Neuron (in vitro differentiated cells): ENCODE results near the gene IMPACT.
A peak's percentile ranks its signal among the peaks of the same experiment; 100 is the strongest.

Experiments used
- H2AFZ ChIP-seq: one replicate; pipeline ENCODE4 v1.6.1; 2013; ENCODE audit warnings: low read depth, mild to moderate bottlenecking, inconsistent platforms, low read length, moderate library complexity
- H3K27me3 ChIP-seq: one replicate; pipeline ENCODE4 v1.6.1; 2013; ENCODE audit warnings: low read length; ENCODE audit not compliant: insufficient read depth
- H3K36me3 ChIP-seq: one replicate; pipeline ENCODE4 v1.6.1; 2013; ENCODE audit warnings: low read length; ENCODE audit not compliant: insufficient read depth
- H3K4me1 ChIP-seq: one replicate; pipeline ENCODE4 v1.6.1; 2013; ENCODE audit warnings: low read length; ENCODE audit not compliant: insufficient read depth
- H3K4me3 ChIP-seq: 2 replicates; pipeline ENCODE4 v1.5.1; 2013; ENCODE audit warnings: mild to moderate bottlenecking, low read length, moderate library complexity
- H3K9me3 ChIP-seq: one replicate; pipeline ENCODE4 v1.6.1; 2013; ENCODE audit warnings: low read length

Gene IMPACT

DNA sequence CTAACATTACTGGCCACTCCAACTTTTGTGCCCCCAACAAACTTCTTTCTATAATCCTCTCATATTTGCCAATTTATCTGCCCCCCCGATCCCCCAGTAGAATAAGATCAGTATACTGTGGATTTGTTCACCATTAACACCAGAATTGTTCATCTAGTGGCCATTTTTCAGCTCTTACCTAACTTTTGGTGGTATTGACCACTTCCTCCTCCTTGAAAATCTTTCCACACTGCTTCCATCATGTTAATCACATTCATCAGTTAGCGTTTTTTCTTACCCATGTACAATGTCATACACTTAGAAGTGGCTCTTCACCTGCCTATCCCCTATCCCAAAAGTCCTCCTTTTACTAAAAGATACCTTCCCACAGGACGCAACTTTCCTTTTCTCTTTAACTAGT lies 6.1 kb downstream of the IMPACT start:
- Histone ChIP-seq H3K27me3 (no peaks in the 10 kb centered on the region), H2AFZ (no peak overlapping the region), H3K4me1 (peaks cover 11% of the 10 kb centered on the region), H3K9me3 (no peaks in the 10 kb centered on the region), H3K36me3 (peaks cover 48% of the 10 kb centered on the region), H3K4me3 (no peak overlapping the region)

DNA sequence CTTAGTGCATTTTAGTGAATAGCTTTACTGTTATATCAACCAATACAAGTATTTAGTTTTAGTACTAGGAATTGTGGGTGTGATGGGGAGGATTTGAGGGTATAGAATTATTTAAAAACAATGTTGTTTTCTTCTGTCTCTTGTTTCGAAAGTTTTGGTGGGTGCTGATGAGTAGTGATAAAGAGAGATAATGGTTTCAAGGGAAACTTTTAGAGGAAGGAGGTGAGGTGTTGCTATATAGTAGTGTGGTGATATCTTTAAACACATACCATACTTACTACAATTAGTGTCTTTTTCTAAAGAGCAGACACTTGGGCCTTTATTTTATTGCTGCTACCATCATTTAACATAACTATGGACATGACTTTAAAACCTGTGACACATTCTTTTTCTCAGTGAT lies 10.5 kb downstream of the IMPACT start:
- Histone ChIP-seq H3K9me3 (no peaks in the 10 kb centered on the region), H3K36me3 (peaks cover 61% of the 10 kb centered on the region), H3K27me3 (no peaks in the 10 kb centered on the region), H3K4me1 (no peaks in the 10 kb centered on the region), H3K4me3 (no peak overlapping the region), H2AFZ (no peak overlapping the region)

DNA sequence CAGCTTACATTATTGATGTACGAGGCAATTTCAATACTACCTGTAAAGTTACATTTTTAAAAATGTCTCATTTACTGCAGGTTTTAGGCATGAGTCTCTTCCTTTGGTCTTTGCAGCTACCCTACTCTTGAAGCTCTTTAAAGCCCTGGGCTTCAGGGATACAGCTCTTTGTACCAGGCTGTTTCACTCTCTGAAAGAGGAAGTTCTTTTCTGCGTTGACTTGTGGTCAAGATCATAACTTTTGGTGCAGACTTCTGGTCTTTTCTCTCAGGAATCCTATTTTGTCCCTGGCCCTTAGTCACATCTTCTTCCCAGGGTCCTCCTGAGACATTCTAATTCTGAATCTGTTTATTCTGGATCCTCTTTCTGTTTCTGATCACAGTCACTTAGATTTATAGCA lies 17.4 kb downstream of the IMPACT start:
- H3K9me3 ChIP-seq = no peaks in the 10 kb centered on the region
- H3K36me3 ChIP-seq = peaks cover 84% of the 10 kb centered on the region
- H3K4me1 ChIP-seq = no peaks in the 10 kb centered on the region
- no peak overlapping the region for H3K4me3 ChIP-seq
- H3K27me3 ChIP-seq = no peaks in the 10 kb centered on the region
- H2AFZ ChIP-seq = no peak overlapping the region

GRCh38 chr18:24446453-24446852 lies 20.0 kb downstream of the IMPACT start:
- peaks cover 87% of the 10 kb centered on the region for H3K36me3 ChIP-seq

GRCh38 chr18:24446953-24447538 lies 20.6 kb downstream of the IMPACT start:
- no peaks in the 10 kb centered on the region for H3K4me1 ChIP-seq
- H3K9me3 ChIP-seq = no peaks in the 10 kb centered on the region
- no peak overlapping the region for H2AFZ ChIP-seq
- no peak overlapping the region for H3K4me3 ChIP-seq
- H3K36me3 ChIP-seq = peaks cover 87% of the 10 kb centered on the region
- H3K27me3 ChIP-seq = no peaks in the 10 kb centered on the region

More at GRCh38 chr18:24446453-24446852, 20.0 kb downstream of the IMPACT start:
- Histone ChIP-seq H3K9me3 (no peaks in the 10 kb centered on the region), H3K4me1 (no peaks in the 10 kb centered on the region), H2AFZ (no peak overlapping the region), H3K4me3 (no peak overlapping the region), H3K27me3 (no peaks in the 10 kb centered on the region)

GRCh38 chr18:24447961-24448360 lies 21.5 kb downstream of the IMPACT start:
- Histone ChIP-seq H2AFZ (no peak overlapping the region), H3K27me3 (no peaks in the 10 kb centered on the region), H3K36me3 (peaks cover 83% of the 10 kb centered on the region), H3K4me1 (no peaks in the 10 kb centered on the region), H3K4me3 (no peak overlapping the region), H3K9me3 (no peaks in the 10 kb centered on the region)

DNA sequence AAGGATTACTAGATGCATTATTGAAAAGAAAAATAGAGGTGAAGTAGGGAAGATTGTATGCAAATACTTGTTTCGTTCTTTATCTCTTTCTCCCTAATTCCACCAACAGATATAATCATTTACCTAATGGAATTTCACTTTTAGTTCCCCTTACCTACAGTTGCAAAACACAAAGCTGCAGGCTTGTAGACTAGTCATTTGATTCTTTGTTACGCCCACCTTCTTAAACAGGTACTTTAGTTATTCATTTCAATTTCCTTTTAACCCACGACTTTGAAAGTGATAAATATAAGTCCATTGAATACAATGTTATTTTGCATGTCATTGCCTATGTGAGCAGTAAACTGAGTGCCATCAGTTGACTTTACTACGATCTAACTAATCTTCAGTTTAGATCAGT lies 30.1 kb downstream of the IMPACT start:
- no peak overlapping the region for H3K4me3 ChIP-seq
- no peak overlapping the region for H2AFZ ChIP-seq
- H3K9me3 ChIP-seq = no peaks in the 10 kb centered on the region
- H3K4me1 ChIP-seq = no peaks in the 10 kb centered on the region
- H3K27me3 ChIP-seq = no peaks in the 10 kb centered on the region
- peaks cover 10% of the 10 kb centered on the region for H3K36me3 ChIP-seq

DNA sequence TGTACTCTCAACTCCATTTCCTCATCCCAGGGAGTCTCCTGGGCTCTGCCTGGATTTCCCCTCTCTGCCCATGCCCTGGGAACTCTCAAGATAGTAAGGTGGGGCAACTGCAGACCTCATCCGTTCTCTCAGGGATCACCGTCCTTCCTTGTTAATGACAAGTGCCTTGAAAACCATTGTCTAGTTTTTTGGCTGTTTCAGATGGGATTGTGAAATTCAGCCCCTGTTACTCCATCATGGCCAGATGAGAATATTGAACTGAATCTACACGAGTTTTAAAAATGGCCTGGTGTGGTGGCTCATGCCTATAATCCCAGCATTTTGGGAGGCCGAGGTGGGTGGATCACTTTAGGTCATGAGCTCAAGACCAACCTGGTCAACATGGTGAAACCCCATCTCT lies 33.3 kb downstream of the IMPACT start:
- Histone ChIP-seq H3K9me3 (no peaks in the 10 kb centered on the region), H3K4me3 (no peak overlapping the region), H3K36me3 (peaks cover under 1% of the 10 kb centered on the region), H2AFZ (no peak overlapping the region), H3K27me3 (no peaks in the 10 kb centered on the region), H3K4me1 (peaks cover 10% of the 10 kb centered on the region)

GRCh38 chr18:24460388-24460787 lies 33.9 kb downstream of the IMPACT start, which contains the start of gene HRH4:
TSS of gene HRH4 (plus strand) at chr18:24460637. CDS start at chr18:24460729, 92 bp downstream.
- Histone ChIP-seq H3K9me3 (no peaks in the 10 kb centered on the region), H3K4me3 (no peak within 1 kb of the TSS), H3K27me3 (no peaks in the 10 kb centered on the region), H3K4me1 (peaks cover 10% of the 10 kb centered on the region), H2AFZ (no peak within 1 kb of the TSS), H3K36me3 (no peaks in the 10 kb centered on the region)

DNA sequence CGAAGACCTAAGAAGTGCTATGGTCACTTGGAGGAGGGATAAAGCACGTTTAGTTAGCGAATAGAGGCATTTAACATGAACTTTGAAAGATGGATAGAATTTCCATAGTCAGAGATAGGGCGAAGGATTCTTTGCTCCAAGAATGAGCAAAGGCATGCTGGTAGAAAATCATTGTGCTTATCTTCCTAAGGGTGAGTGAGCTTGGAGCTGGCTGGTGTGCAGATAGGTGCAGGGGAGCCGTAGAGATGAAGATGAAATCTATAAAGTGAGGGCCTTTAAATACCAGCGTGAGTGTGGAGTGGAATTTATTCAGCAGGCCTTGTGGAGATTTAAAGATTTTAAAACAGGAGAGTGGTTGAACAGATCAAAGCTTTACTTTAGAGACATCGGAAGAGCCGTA lies 35.5 kb downstream of the IMPACT start:
- Histone ChIP-seq H3K9me3 (no peaks in the 10 kb centered on the region), H3K4me1 (peaks cover 10% of the 10 kb centered on the region), H3K4me3 (no peak overlapping the region), H3K27me3 (no peaks in the 10 kb centered on the region), H2AFZ (no peak overlapping the region), H3K36me3 (no peaks in the 10 kb centered on the region)

GRCh38 chr18:24462838-24463775 lies 36.6 kb downstream of the IMPACT start:
- Histone ChIP-seq H3K4me1 (peaks cover 10% of the 10 kb centered on the region), H3K4me3 (no peak overlapping the region), H3K9me3 (no peaks in the 10 kb centered on the region), H2AFZ (peak overlapping the region; percentile 52), H3K36me3 (no peaks in the 10 kb centered on the region), H3K27me3 (no peaks in the 10 kb centered on the region)

- Histone ChIP-seq H2AFZ (no peak overlapping the region), H3K4me3 (no peak overlapping the region), H3K27me3 (no peaks in the 10 kb centered on the region), H3K9me3 (no peaks in the 10 kb centered on the region), H3K36me3 (no peaks in the 10 kb centered on the region), H3K4me1 (peaks cover 10% of the 10 kb centered on the region)
Observed at GRCh38 chr18:24465486-24465885, 39.0 kb downstream of the IMPACT start.

DNA sequence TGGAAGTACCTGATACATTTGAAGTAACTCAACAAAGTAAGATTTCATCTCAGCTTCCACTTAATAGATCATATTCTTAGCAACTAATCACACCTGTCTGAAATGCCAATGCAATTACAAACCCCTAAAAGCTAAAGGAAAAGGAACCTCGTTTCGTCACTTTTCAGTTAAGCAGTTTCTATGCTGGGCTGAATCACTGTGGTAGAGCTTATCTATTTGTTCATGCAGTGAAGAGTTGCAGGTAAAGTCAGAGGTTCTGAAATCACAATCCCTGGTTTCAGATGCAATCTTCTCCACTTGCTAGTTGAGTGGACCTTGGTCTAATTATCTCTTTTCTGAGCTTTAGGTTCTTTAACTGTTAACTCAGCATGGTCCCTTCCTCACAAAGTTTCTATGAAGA lies 40.3 kb downstream of the IMPACT start:
- H2AFZ ChIP-seq = no peak overlapping the region
- H3K4me3 ChIP-seq = no peak overlapping the region
- H3K9me3 ChIP-seq = no peaks in the 10 kb centered on the region
- H3K4me1 ChIP-seq = peaks cover 10% of the 10 kb centered on the region
- H3K36me3 ChIP-seq = no peaks in the 10 kb centered on the region
- H3K27me3 ChIP-seq = no peaks in the 10 kb centered on the region
